Liver (tissue), 9 donors: ENCODE measurements around the gene KSR2. TPM values are rescaled to one million over a fixed set of nuclear protein-coding genes. Genes with fewer than 3 reads are reported as not detected.

Experiments used
- DNase-seq: peaks from one replicate; pipeline ENCODE4 v3.0.0-alpha.2; 2017; ENCODE audit warnings: low spot score
- H3K27ac ChIP-seq, 2 donors: one replicate each; pipeline ENCODE4 v1.7.0; 2013; ENCODE audit warnings: inconsistent platforms in 2 of 2, low read length in 2 of 2, control low read depth in 1 of 2, low read depth in 1 of 2, mild to moderate bottlenecking in 1 of 2
- H3K27me3 ChIP-seq, 4 donors: one replicate each; pipeline versions ENCODE4 v1.6.1 to v1.7.0; 2013; ENCODE audit warnings: low read length in 3 of 4, inconsistent platforms in 1 of 4, mild to moderate bottlenecking in 1 of 4, moderate library complexity in 1 of 4; ENCODE audit not compliant: control insufficient read depth in 4 of 4, insufficient read depth in 4 of 4
- H3K36me3 ChIP-seq, 4 donors: one replicate each; pipeline versions ENCODE4 v1.6.1 to v1.7.0; 2013; ENCODE audit warnings: low read length in 3 of 4, mild to moderate bottlenecking in 3 of 4, low read depth in 1 of 4, moderate library complexity in 1 of 4; ENCODE audit not compliant: control insufficient read depth in 4 of 4, insufficient read depth in 3 of 4
- H3K4me1 ChIP-seq, 4 donors: one replicate each; pipeline versions ENCODE4 v1.6.1 to v1.7.0; 2013; ENCODE audit warnings: low read length in 3 of 4, mild to moderate bottlenecking in 3 of 4, moderate library complexity in 1 of 4; ENCODE audit not compliant: control insufficient read depth in 4 of 4, insufficient read depth in 4 of 4
- H3K4me3 ChIP-seq, 3 donors: one replicate each; pipeline versions ENCODE4 v1.6.1 to v1.7.0; 2013; ENCODE audit warnings: low read length in 3 of 3, control low read depth in 1 of 3, low read depth in 1 of 3, mild to moderate bottlenecking in 1 of 3
- H3K9ac ChIP-seq, 2 donors: one replicate each; pipeline ENCODE4 v1.7.0; 2013; ENCODE audit warnings: low read length in 2 of 2, mild to moderate bottlenecking in 2 of 2, moderate library complexity in 2 of 2, control low read depth in 1 of 2, low read depth in 1 of 2
- H3K9me3 ChIP-seq, 4 donors: one replicate each; pipeline versions ENCODE4 v1.6.1 to v1.7.0; 2013; ENCODE audit warnings: low read length in 3 of 4; ENCODE audit not compliant: control insufficient read depth in 4 of 4
- EGR1 ChIP-seq, 2 donors: IDR thresholded peaks; 2 replicates each; pipeline ENCODE4 v1.6.1; 2016 to 2018; ENCODE audit warnings: antibody characterized with exemption in 2 of 2, low read depth in 2 of 2
- FOXA1 ChIP-seq: IDR thresholded peaks from 2 replicates; pipeline ENCODE4 v1.6.1; 2016; ENCODE audit warnings: antibody characterized with exemption
- FOXA2 ChIP-seq: IDR thresholded peaks from 2 replicates; pipeline ENCODE4 v1.6.1; 2016; ENCODE audit warnings: antibody characterized with exemption
- GABPA ChIP-seq, 2 donors: IDR thresholded peaks in 1 of 2; conservative IDR thresholded peaks in 1 of 2; 2 replicates each; pipeline ENCODE4 v1.6.1; 2016; ENCODE audit warnings: antibody characterized with exemption in 2 of 2, mild to moderate bottlenecking in 1 of 2, moderate library complexity in 1 of 2
- HNF4A ChIP-seq, 2 donors: conservative IDR thresholded peaks; 2 replicates each; pipeline ENCODE4 v1.6.1; 2016; ENCODE audit warnings: antibody characterized with exemption in 2 of 2, mild to moderate bottlenecking in 2 of 2
- HNF4G ChIP-seq: IDR thresholded peaks from 2 replicates; pipeline ENCODE4 v1.6.1; 2016; ENCODE audit warnings: antibody characterized with exemption
- JUND ChIP-seq, 2 donors: IDR thresholded peaks; 2 replicates each; pipeline ENCODE4 v1.6.1; 2016; ENCODE audit warnings: antibody characterized with exemption in 2 of 2
- NR2F2 ChIP-seq: IDR thresholded peaks from 2 replicates; pipeline ENCODE4 v1.6.1; 2016; ENCODE audit warnings: antibody characterized with exemption
- RAD21 ChIP-seq, 2 donors: IDR thresholded peaks; 2 replicates each; pipeline ENCODE4 v1.6.1; 2016; ENCODE audit warnings: antibody characterized with exemption in 2 of 2, mild to moderate bottlenecking in 2 of 2
- RXRA ChIP-seq, 2 donors: IDR thresholded peaks; 2 replicates each; pipeline ENCODE4 v1.6.1; 2017 to 2018; ENCODE audit warnings: antibody characterized with exemption in 2 of 2, mild to moderate bottlenecking in 1 of 2
- SP1 ChIP-seq: IDR thresholded peaks from 2 replicates; pipeline ENCODE4 v1.6.1; 2018; ENCODE audit warnings: antibody characterized with exemption, mild to moderate bottlenecking
- YY1 ChIP-seq: IDR thresholded peaks from 2 replicates; pipeline ENCODE4 v1.6.1; 2016; ENCODE audit warnings: antibody characterized with exemption, mild to moderate bottlenecking
- ZBTB33 ChIP-seq: IDR thresholded peaks from 2 replicates; pipeline ENCODE4 v1.6.1; 2016; ENCODE audit warnings: antibody characterized with exemption
- WGBS: extraction: QIAGEN DNeasy Blood & Tissue Kit; methylation state at CpG from one replicate; pipeline ENCODE4 v1.1.7; 2013; 5-methylcytosine and 5-hydroxymethylcytosine counted together
- polyA plus RNA-seq, 2 donors: library from polyadenylated mRNA; stranded (reverse) in 1 of 2; unstranded in 1 of 2; fragments of 200-250 nt in 1 of 2; fragments of >200 nt in 1 of 2; fragmentation: Nextera tagmentation in 1 of 2; extraction: Ambion mirVana in 1 of 2; gene quantifications; one replicate each; pipeline versions ENCODE4 v1.2.1 to v1.2.3, GENCODE V29; 2013 to 2015
- total RNA-seq, 2 donors: library from RNA; depleted of rRNA; stranded (reverse); fragments of >200 nt; gene quantifications; one replicate each; pipeline ENCODE4 v1.2.3, GENCODE V29; 2014
- TF ChIP-seq, protein P1 (sequence below): IDR thresholded peaks from 2 replicates; pipeline ENCODE4 v1.6.1; 2016; ENCODE audit warnings: antibody characterized with exemption, mild to moderate bottlenecking
- TF ChIP-seq, protein P2 (sequence below): fragments of 150-350 bp; IDR thresholded peaks from 2 replicates; pipeline ENCODE4 v1.5.1; 2017; ENCODE audit warnings: improper control_type of control experiment, low read depth, low read length; ENCODE audit not compliant: missing input control
- TF ChIP-seq, protein P3 (sequence below): IDR thresholded peaks from 2 replicates; pipeline ENCODE4 v1.6.1; 2016; ENCODE audit warnings: antibody characterized with exemption
- TF ChIP-seq, protein P4 (sequence below): IDR thresholded peaks from 2 replicates; pipeline ENCODE4 v1.6.1; 2016; ENCODE audit warnings: antibody characterized with exemption
- donor health status: healthy.
- donor health status: healthy.
- donor health status: healthy.
- donor health status: healthy.
- donor health status: healthy.

KSR2 gene
- total and polyA plus RNA-seq, 4 donors: under 0.01 to 0.02 (median under 0.01) TPM; not detected in 1

GRCh38 chr12:117468016-117468415, 500.8 kb downstream of the KSR2 start:
- Histone ChIP-seq H3K9me3 (peaks cover 0 to 2% (median 0%) of the 10 kb centered on the region in 4 donors), H3K27me3 (no peaks in the 10 kb centered on the region), H3K36me3 (no peaks in the 10 kb centered on the region), H3K4me1 (peaks cover 3 to 14% (median 7%) of the 10 kb centered on the region in 4 donors), H3K9ac (no peak overlapping the region), H3K27ac (no peak overlapping the region), H3K4me3 (no peak overlapping the region)
- 86% methylated on average over 3 of the region's 3 CpGs for WGBS
- DNase-seq: no peak
- TF ChIP-seq RXRA (IDR thresholded peaks at IDR 0.05) (no peak), YY1 (no peak), FOXA2 (no peak)
- TF ChIP-seq, protein P1, sequence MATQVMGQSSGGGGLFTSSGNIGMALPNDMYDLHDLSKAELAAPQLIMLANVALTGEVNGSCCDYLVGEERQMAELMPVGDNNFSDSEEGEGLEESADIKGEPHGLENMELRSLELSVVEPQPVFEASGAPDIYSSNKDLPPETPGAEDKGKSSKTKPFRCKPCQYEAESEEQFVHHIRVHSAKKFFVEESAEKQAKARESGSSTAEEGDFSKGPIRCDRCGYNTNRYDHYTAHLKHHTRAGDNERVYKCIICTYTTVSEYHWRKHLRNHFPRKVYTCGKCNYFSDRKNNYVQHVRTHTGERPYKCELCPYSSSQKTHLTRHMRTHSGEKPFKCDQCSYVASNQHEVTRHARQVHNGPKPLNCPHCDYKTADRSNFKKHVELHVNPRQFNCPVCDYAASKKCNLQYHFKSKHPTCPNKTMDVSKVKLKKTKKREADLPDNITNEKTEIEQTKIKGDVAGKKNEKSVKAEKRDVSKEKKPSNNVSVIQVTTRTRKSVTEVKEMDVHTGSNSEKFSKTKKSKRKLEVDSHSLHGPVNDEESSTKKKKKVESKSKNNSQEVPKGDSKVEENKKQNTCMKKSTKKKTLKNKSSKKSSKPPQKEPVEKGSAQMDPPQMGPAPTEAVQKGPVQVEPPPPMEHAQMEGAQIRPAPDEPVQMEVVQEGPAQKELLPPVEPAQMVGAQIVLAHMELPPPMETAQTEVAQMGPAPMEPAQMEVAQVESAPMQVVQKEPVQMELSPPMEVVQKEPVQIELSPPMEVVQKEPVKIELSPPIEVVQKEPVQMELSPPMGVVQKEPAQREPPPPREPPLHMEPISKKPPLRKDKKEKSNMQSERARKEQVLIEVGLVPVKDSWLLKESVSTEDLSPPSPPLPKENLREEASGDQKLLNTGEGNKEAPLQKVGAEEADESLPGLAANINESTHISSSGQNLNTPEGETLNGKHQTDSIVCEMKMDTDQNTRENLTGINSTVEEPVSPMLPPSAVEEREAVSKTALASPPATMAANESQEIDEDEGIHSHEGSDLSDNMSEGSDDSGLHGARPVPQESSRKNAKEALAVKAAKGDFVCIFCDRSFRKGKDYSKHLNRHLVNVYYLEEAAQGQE: no peak

DNA sequence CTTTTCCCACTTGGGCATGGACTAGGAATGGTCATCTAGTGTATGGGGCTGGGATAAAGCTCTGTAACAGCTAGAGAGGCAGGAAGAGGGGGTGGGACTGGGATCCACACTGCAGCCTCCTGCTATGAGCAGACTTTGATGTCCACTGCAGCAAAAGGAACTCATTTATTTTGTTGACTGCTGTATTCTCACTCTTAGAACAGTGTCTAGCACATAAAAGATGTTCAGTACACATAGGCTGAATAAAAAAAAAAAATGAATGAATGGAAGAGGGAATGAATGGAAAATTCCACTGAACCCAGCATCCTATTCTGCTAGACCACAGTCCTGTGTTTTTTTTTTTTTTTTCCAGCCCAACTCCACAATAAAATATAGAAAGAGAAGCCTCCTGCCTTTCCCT, 501.2 kb downstream of the KSR2 start:
- no peak for TF ChIP-seq RXRA (IDR thresholded peaks at IDR 0.05)
- TF ChIP-seq, protein P2, sequence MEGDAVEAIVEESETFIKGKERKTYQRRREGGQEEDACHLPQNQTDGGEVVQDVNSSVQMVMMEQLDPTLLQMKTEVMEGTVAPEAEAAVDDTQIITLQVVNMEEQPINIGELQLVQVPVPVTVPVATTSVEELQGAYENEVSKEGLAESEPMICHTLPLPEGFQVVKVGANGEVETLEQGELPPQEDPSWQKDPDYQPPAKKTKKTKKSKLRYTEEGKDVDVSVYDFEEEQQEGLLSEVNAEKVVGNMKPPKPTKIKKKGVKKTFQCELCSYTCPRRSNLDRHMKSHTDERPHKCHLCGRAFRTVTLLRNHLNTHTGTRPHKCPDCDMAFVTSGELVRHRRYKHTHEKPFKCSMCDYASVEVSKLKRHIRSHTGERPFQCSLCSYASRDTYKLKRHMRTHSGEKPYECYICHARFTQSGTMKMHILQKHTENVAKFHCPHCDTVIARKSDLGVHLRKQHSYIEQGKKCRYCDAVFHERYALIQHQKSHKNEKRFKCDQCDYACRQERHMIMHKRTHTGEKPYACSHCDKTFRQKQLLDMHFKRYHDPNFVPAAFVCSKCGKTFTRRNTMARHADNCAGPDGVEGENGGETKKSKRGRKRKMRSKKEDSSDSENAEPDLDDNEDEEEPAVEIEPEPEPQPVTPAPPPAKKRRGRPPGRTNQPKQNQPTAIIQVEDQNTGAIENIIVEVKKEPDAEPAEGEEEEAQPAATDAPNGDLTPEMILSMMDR: no peak
- TF ChIP-seq, protein P3, sequence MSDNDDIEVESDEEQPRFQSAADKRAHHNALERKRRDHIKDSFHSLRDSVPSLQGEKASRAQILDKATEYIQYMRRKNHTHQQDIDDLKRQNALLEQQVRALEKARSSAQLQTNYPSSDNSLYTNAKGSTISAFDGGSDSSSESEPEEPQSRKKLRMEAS: no peak
- TF ChIP-seq RAD21 (IDR thresholded peaks at IDR 0.05): no peak
- TF ChIP-seq GABPA (IDR thresholded peaks at IDR 0.05 in 1 of 2, conservative IDR thresholded peaks at IDR 0.05 in 1 of 2): no peak
- DNase-seq: no peak
- H3K9ac ChIP-seq: no peak overlapping the region

GRCh38 chr12:117466677-117467362, 502.0 kb downstream of the KSR2 start:
- H3K4me3 ChIP-seq: no peak overlapping the region
- no peak overlapping the region for H3K27ac ChIP-seq
- peak overlapping the region in 1 of 2 donors; percentile 27 for H3K9ac ChIP-seq
- H3K27me3 ChIP-seq: no peaks in the 10 kb centered on the region
- WGBS: 39% methylated on average over 20 of the region's 20 CpGs
- peak; percentile 62 for DNase-seq
- H3K9me3 ChIP-seq: peaks cover 0 to 2% (median 0%) of the 10 kb centered on the region in 4 donors
- H3K4me1 ChIP-seq: peaks cover 3 to 14% (median 7%) of the 10 kb centered on the region in 4 donors
- peak; percentile 97 for TF ChIP-seq HNF4G
- TF ChIP-seq JUND (IDR thresholded peaks at IDR 0.05): peak; percentile 94 to 98
- TF ChIP-seq SP1: peak; percentile 87
- TF ChIP-seq, protein P4, sequence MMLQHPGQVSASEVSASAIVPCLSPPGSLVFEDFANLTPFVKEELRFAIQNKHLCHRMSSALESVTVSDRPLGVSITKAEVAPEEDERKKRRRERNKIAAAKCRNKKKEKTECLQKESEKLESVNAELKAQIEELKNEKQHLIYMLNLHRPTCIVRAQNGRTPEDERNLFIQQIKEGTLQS: peak; percentile 90
- TF ChIP-seq, protein P2: no peak
- peak; percentile 98 for TF ChIP-seq HNF4A (conservative IDR thresholded peaks at IDR 0.05)
- TF ChIP-seq FOXA1: peak; percentile 42
- TF ChIP-seq NR2F2: peak; percentile 61
- peak; percentile 34 for TF ChIP-seq FOXA2
- peak; percentile 95 for TF ChIP-seq RXRA (IDR thresholded peaks at IDR 0.05)
- peak; percentile 64 to 77 for TF ChIP-seq RAD21 (IDR thresholded peaks at IDR 0.05)
- no peak for TF ChIP-seq ZBTB33
- no peak for TF ChIP-seq EGR1 (IDR thresholded peaks at IDR 0.05; ENCODE audit: low read depth in 2 of 2)
- peak; percentile 38 for TF ChIP-seq YY1
- H3K36me3 ChIP-seq: no peaks in the 10 kb centered on the region

More for the DNA sequence above, 501.2 kb downstream of the KSR2 start:
- H3K36me3 ChIP-seq: no peaks in the 10 kb centered on the region
- H3K4me1 ChIP-seq: peaks cover 3 to 14% (median 7%) of the 10 kb centered on the region in 4 donors
- H3K9me3 ChIP-seq: peaks cover 0 to 2% (median 0%) of the 10 kb centered on the region in 4 donors
- no peak overlapping the region for H3K27ac ChIP-seq
- H3K4me3 ChIP-seq: no peak overlapping the region
- H3K27me3 ChIP-seq: no peaks in the 10 kb centered on the region
